Measurements from ENCODE around the gene CNTNAP2.

Gene CNTNAP2

GRCh38 chr7:146781352-146782116 is 664.9 kb downstream of the CNTNAP2 start:
- no peak for DNase-seq (ENCODE audit: low read depth)

DNA sequence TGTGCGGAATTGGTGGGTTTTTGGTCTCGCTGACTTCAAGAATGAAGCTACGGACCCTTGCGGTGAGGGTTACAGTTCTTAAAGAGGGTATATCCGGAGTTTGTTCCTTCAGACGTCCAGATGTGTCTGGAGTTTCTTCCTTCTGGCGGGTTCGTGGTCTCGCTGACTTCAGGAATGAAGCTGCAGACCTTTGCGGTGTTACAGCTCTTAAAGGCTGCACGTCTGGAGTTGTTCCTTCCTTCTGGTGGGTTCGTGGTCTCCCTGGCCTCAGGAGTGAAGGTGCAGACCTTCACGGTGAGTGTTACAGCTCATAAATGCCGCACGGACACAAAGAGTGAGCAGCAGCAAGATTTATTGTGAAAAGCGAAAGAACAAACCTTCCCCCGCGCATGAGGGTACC is 670.7 kb downstream of the CNTNAP2 start:
- DNase-seq (ENCODE audit: low read depth) = no peak

DNA sequence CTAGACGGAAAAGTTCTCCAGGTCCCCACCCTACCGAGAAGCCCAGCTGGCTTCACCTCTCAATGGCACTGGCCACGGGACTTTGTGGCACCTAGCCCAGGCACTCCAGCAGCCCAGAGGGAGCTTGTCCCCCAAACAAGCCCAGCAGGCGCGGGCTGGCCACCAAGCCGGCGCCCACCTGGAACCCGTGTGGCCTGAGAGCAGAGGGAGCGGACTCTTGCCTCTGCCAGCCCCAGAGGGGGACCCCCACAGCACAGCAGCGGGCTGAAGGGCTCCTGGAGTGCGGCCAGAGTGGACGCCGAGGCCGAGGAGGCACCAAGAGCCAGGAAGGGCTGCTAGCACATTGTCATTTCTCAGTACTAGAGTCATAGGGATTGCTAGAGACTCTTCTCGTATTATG is 671.4 kb downstream of the CNTNAP2 start:
- no peak for DNase-seq (ENCODE audit: low read depth)

DNA sequence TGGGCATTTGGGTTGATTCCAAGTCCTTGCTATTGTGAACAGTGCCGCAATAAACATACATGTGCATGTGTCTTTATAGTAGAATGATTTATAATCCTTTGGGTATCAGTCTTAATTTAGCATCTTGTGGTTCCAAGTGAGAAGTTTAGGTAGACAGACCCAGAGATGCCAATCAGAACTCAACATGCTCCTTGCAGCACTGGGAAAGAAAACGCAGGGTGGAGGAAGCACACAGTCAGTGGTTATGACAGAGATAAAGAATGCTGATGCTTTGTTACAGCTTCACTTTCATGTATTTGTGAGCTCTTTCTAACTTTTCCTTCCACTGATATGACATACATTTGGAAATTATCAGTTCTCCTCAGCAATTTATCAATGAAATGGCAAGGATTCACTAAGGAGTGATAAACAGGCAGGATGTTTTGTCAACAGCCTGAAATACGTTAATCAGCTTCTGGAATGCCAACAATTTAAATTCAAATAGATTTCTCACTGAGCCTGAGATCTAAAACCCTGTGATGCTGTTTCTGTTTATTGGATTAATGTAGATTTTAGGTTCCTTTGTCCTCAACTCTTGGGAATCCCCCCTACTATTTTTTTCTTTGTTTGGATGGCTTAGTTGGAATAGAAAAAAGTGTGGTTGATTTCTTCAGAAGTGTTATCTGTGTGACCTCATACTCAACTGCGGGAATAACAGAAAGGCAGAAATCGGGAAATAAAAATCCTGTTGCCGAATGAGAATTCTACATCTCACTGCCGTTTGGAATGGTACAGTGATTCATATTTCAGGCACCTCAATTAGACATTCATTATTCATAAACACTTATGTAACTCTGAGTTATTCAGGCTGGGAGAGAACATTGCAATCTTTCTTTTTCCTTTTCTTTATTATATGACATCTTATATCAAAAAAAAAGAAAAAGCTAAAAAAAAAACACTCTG is 675.0 kb downstream of the CNTNAP2 start:
- no peak for DNase-seq (ENCODE audit: low read depth)

DNA sequence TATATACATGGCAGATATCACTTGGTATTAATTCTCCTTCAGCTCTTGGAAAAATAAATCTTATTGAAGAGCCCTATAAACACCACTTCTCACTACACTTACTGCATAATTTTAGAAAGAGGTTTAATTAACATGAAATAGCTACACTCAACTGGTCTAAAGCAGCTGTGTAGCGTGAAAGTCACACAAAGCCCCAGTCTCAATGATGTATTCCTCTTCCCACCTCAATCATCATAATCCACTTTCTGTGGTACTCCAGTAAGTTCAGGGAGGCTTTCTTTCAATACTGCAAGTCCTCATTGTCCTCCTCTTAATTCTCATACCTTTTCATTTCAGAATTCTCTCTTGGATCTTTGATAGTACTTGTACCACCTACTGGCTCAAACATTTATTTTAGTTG is 688.0 kb downstream of the CNTNAP2 start:
- DNase-seq (ENCODE audit: low read depth) = no peak

- DNase-seq (ENCODE audit: low read depth) = no peak
Measured at GRCh38 chr7:146805082-146805481, 688.5 kb downstream of the CNTNAP2 start.

GRCh38 chr7:146826329-146826728 is 709.7 kb downstream of the CNTNAP2 start:
- DNase-seq (ENCODE audit: low read depth) = no peak

GRCh38 chr7:146830686-146831085 is 714.1 kb downstream of the CNTNAP2 start:
- DNase-seq (ENCODE audit: low read depth) = no peak

DNA sequence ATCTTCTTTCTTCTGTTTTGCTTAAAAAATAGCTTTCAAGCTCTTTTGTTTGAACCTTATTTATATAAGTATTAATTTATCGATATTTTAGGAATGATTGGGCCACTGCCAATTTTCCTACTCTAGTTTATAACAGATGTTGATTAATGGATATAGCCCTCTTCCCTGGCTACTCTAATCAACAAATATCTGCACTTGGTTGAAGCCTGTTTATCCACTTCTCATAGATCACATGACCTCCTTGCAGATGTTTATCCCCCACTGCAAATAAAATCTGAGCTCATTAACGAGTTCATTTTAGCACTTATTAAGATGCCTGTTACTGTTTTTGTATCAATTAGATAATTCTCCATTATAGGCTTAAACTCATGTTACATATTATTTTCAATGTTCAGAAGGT is 715.3 kb downstream of the CNTNAP2 start:
- DNase-seq (ENCODE audit: low read depth) = no peak

DNA sequence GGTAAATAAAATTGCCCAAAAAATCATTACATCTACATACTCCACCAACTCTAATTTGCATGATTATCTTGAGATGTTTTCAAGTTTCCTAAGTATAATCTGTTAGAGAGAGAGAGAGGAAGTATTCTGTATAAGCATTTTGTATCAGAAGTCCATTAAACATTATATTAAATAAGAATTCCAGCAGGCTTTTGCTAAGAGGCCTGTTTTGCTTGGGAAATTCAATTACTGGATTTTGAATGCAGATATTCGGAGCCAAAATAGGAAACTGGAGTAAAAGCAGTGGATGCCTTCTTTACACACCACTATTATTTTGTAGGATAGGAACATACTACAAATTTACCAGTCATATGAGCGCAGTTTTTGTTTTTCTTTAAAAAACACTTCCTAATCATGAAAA is 727.8 kb downstream of the CNTNAP2 start:
- no peak for DNase-seq (ENCODE audit: low read depth)

- no peak for DNase-seq (ENCODE audit: low read depth)
Measured at GRCh38 chr7:146858690-146859089, 742.1 kb downstream of the CNTNAP2 start.

DNA sequence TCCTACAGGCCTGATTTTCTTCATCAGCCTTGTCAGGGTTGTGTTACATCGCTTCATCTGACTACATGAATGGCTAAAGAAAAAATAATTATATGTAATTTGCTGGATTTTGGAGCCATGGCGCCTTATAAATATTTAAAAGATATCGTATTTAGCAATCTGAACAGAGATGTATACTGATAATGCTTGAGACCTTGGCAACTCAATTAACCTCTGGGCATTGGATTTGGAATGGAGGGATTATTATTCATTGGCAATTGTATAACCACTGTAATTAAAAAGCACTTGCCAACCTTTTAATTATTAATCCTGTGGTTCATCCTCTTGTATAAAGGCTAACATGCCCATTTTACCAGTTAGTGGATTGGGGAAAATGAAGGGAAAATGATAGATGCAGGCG is 745.1 kb downstream of the CNTNAP2 start:
- no peak for DNase-seq (ENCODE audit: low read depth)

GRCh38 chr7:146862415-146862814 is 745.8 kb downstream of the CNTNAP2 start:
- no peak for DNase-seq (ENCODE audit: low read depth)

DNA sequence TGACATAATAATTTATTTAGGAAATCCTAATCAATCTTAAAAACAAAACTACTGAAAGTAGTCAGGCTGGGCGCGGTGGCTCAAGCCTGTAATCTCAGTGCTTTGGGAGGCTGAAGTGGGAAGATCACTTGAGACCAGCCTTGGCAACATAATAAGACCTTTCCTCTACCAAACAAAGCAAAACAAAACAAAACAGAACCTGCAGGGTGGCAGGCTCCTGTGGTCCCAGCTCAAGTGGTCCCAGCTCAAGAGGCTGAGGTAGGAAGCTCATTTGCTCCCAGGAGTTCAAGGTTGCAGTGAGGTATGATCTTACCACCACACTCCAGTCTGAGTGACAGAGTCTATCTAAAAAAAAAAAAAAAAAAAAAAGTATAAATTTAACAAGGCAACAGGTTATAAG is 748.0 kb downstream of the CNTNAP2 start:
- DNase-seq (ENCODE audit: low read depth) = no peak

- DNase-seq (ENCODE audit: low read depth) = no peak
Measured at GRCh38 chr7:146865696-146866095, 749.1 kb downstream of the CNTNAP2 start.

- DNase-seq (ENCODE audit: low read depth) = no peak
Measured at GRCh38 chr7:146874722-146875121, 758.1 kb downstream of the CNTNAP2 start.

GRCh38 chr7:146875237-146875785 is 758.7 kb downstream of the CNTNAP2 start:
- no peak for DNase-seq (ENCODE audit: low read depth)

- DNase-seq (ENCODE audit: low read depth) = no peak
Measured at GRCh38 chr7:146875981-146876380, 759.4 kb downstream of the CNTNAP2 start.

- no peak for DNase-seq (ENCODE audit: low read depth)
Measured at GRCh38 chr7:146876411-146876810, 759.8 kb downstream of the CNTNAP2 start.

DNA sequence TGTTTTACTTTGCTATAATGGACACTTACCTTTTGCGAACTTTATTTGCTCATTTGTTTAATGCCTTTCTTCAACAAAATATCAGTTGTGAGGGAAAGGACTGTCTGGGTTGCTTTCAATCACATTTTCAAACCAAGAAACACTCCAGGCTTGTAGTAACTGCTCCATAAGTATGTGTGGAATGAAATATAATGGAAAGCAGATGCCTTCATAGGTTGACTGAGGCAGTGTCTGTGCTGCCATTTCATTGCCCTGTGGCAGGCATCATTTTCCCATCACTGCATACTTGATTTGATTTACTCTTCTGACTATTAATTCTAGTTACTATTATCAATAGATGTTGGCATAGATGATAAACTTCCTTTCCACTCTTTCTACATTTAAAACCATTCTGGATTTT is 762.3 kb downstream of the CNTNAP2 start:
- DNase-seq (ENCODE audit: low read depth) = no peak

DNA sequence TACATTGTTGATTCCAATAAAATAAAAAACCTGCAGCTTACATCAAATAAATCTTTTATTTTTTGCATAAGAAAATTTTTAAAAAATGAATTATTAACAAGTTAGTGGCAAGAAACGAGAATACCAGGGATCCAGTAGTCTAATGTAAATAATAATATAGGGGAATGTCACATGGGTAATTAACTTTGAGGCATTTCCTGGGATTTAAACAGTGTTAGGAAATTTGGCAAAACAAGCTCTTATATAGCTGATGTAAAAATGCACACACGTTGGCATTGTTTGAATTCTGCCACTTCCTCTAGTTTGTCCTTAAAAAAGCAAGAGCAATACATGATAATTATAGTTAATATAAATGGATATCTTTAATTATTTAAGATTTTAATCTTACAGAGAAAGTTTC is 768.6 kb downstream of the CNTNAP2 start:
- no peak for DNase-seq (ENCODE audit: low read depth)

DNA sequence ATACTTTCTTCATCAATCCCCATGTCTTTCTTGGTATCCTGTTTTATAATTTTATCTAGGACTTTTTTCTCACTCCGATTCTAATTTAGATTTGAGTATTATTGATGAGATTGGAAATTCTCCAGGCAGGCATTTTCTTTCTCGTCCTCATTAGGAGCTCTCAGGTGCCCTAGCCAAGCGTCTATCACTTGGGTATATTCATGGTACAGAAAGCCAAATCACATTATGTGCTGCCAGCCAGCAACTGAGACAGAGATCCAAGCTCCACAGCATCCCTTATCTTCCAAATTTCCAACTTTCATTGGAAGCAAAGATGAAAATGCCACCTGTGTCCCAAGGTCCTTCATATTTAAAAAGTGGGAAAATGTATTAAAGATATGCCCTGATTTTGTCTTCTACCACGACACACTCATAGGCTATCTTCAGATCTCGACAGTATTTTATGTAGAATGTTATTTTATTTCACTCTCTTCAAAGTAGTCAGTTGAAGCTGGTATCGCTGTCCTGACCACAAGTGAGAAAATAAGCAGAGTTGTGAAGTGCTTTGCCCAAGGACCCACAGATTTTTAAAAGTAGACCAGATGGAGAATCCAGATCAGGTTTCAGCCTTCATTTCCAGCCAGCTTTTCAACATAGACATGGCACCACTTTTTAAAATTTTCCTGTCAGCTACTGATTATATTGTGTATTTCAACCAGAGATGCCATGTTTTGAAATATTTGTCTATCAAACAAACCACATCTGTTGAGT is 773.4 kb downstream of the CNTNAP2 start:
- DNase-seq (ENCODE audit: low read depth) = no peak
